HG02884 (cell line): ENCODE data around the gene AKAP9.
"Not testable (repeated sequence)": the region's sequence is repeated elsewhere in the genome, so short reads cannot be mapped to it uniquely, and the experiment has no call there.

Experiments used
- ATAC-seq: cut with Tn5 transposase; IDR thresholded peaks from one replicate; pipeline ENCODE4 v1.9.1; 2021; ENCODE audit warnings: mild to moderate bottlenecking, moderate library complexity; ENCODE audit not compliant: unreplicated experiment

Gene AKAP9

GRCh38 chr7:91999631-92000565, 59.2 kb downstream of the AKAP9 start:
- no peak for ATAC-seq

DNA sequence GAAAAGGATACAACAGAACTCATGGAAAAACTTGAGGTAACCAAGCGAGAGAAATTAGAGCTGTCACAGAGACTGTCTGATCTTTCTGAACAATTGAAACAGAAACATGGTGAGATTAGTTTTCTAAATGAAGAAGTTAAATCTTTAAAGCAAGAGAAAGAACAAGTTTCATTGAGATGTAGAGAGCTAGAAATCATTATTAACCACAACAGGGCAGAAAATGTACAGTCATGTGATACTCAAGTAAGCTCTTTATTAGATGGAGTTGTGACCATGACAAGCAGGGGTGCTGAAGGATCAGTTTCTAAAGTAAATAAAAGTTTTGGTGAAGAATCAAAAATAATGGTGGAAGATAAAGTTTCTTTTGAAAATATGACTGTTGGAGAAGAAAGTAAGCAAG, 62.1 kb downstream of the AKAP9 start:
- peak; percentile 66 for ATAC-seq

GRCh38 chr7:92006046-92006445, 65.4 kb downstream of the AKAP9 start:
- no peak for ATAC-seq

- ATAC-seq = no peak
Observed at GRCh38 chr7:92010215-92010614, 69.6 kb downstream of the AKAP9 start.

GRCh38 chr7:92013611-92014010, 72.9 kb downstream of the AKAP9 start:
- no peak for ATAC-seq

DNA sequence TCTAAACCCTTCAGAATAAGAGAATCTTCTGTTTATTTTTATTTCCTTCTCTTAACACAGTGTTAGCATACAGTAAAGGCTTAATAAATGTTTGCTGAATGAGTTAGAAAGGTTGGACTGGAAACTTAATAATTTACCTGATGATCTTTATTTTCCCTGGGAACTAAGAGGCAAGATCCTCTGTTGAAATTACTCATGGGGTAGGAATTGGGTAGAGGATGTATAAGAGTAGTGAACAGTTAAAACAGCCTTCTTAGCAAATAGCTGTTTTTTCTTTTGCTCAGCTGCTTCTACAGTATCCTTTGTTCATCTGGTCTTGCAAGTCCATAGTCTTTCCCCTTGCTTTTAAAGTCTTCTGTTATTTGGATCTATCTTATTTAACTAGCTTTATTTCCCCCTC, 80.0 kb downstream of the AKAP9 start:
- no peak for ATAC-seq

DNA sequence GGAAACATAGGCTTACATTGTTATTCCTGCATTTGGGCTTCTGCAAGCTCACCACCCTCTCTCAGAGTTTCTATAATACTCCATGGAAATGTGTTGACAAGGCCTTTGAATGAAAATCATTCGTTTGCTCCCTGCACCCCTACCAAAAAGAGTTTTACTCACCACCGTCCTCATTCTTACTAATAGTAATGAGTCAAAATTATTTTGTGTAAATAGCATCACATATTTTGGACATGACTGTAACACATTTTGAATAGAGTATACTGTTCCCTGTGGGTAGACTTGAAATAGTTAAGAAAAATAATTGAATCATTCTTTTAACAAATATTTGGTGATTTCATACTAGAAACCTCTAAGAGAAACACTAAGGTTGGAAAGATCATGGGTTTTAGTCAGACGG, 84.6 kb downstream of the AKAP9 start:
- no peak for ATAC-seq

DNA sequence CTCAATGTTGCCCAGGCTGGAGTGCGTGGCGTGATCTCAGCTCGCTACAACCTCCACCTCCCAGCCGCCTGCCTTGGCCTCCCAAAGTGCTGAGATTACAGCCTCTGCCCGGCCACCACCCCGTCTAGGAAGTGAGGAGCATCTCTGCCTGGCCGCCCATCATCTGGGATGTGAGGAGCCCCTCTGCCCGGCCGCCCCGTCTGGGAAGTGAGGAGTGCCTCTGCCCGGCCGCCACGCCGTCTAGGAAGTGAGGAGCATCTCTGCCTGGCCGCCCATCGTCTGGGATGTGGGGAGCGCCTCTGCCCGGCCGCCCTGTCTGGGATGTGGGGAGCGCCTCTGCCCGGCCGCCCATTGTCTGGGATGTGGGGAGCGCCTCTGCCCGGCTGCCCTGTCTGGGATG, 86.0 kb downstream of the AKAP9 start:
- ATAC-seq = not testable (repeated sequence)

- ATAC-seq = not testable (repeated sequence)
Observed at GRCh38 chr7:92027128-92027527, 86.5 kb downstream of the AKAP9 start.

GRCh38 chr7:92028226-92028625, 87.6 kb downstream of the AKAP9 start:
- no peak for ATAC-seq

- ATAC-seq = no peak
Observed at GRCh38 chr7:92028686-92029085, 88.0 kb downstream of the AKAP9 start.

DNA sequence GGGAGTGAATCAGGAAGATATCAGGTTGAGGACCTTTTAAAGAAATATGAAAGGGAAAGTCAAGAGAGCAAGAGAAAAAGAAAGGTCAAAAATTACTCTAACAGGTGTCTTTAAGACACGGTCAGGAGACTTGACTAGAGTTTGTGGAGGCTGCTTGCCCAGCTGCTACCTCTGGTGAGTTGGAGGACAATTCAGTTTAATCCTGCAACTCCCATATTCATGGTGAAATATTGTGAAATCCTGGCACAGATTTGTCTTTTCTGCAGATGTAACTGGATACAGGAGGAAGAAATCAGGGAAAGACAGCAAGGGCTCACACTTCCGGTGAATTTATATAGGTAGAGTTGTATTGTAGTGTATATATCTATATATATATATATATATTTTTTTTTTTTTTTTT, 93.5 kb downstream of the AKAP9 start:
- no peak for ATAC-seq

DNA sequence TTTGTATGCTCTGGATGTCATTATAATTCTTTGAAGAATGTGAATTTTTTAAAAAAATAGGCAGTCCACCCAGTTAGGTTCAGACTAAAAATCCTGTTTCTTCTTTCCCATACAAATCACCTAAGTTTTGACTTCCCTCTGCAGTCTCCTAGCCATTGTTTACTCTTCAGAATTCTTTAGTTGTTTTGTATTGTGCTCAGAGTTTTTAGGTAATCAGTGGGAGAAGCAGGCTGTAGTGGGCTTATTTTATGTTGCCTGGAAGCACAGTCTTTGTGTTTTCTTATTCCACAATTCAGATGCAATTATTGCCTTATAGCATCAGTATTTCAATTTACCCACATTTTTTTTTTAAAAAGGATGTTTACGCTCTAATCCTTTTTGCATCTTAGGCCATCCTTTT, 94.9 kb downstream of the AKAP9 start:
- ATAC-seq = no peak

DNA sequence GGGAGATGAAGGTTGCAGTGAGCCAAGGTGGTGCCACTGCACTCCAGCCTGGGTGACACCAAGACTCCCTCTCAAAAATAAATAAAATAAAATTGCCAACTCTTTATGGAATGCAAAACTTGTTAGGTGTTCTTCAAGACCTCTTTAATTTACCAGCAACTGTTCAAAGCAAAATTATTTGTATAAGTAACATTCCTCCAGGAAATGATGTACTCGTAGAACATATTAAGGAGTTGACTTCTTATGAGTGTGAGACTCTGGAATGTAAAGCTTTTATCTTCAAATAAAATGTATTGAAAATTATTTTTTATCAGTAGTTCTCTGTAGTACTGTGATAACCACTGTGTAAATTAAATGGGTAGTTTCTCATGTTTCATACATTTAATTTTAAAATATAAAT, 99.2 kb downstream of the AKAP9 start:
- no peak for ATAC-seq

DNA sequence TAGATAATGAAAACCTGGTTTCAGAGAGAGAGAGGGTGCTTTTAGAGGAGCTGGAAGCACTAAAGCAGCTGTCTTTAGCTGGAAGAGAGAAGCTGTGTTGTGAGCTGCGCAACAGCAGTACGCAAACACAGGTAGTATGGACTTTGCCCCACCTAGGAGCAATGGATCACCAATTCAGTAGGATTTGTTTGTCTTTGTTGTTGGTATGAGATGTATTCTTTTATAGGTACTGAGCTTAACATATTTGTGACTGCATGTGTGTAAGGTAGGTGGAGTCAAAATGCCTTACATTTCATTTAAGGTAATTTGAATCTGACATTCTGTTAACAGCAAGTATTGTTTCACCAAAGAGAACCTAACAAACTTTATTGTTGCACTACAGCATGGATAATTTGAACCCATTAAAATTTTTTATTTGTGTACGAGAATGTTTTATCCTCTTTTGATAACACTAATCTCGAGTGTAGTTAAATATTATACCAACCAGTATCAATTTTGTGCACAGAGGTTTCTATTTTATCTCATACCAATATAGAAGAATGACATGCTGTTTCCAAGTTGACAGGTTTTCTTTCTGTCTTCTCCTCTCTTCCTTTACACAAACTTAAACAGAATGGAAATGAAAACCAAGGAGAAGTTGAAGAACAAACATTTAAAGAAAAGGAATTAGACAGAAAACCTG, 101.5 kb downstream of the AKAP9 start:
- ATAC-seq = no peak

GRCh38 chr7:92043098-92043497, 102.4 kb downstream of the AKAP9 start:
- ATAC-seq = no peak

DNA sequence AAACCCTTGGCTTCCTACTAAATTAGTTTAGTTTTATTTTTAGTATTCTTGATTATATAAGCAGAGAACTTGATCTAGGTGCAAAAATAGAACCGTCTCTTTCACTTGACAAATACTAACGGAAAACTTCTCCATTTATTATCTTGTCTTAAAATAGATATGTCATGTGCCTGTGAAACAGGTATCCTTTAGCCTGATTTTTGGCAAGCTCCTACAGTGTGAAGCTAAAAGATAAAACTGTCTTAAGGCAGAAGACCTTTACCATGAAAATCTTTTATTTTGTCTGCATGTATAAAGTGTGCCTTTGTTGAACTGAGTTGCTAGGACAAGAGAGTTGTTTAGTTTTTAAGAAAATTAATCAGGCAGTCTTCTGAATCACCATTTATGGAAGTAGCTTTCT, 103.0 kb downstream of the AKAP9 start:
- no peak for ATAC-seq

- ATAC-seq = no peak
Observed at GRCh38 chr7:92044148-92044547, 103.5 kb downstream of the AKAP9 start.

- ATAC-seq = no peak
Observed at GRCh38 chr7:92044940-92045339, 104.3 kb downstream of the AKAP9 start.

DNA sequence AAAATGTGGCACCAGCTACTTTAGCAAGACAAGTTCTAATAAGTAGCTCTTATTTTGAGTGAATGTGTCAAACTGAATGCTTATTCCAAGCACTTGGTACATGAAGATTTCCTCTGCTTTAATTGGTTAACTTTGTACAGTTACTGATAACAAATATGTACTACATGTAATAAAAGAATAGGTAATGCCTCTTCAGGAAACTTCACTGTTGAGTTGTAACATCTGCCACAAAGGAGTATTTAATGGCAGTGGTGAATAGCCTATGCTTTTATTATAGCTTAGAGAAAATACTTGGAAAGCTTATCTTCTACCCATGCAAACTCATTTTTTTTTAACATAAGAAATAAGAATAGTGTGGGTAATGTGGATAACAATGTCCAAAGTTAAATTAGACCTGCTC, 111.0 kb downstream of the AKAP9 start:
- ATAC-seq = no peak

- ATAC-seq = no peak
Observed at GRCh38 chr7:92052159-92052558, 111.5 kb downstream of the AKAP9 start.

DNA sequence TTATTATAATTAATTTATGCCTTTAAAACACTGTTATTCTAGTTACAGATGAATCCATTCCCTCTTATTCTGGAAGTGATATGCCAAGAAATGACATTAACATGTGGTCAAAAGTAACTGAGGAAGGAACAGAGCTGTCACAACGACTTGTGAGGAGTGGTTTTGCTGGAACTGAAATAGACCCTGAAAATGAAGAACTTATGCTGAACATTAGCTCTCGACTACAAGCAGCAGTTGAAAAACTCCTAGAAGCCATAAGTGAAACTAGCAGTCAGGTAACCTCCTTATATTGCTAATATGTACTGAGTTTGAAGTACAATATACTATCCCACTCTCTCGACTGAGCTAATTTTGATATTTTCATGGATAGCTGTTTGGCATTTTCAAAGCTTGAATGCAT, 112.0 kb downstream of the AKAP9 start:
- no peak for ATAC-seq
